NCI-H146 (cell line): Measurements from ENCODE around the gene SNAPC2.

Source experiments
- DNase-seq: peaks from one replicate; lab custom pipeline; 2025; lab: John Stamatoyannopoulos, UW

The SNAPC2 gene

GRCh38 chr19:7968008-7968795, 48.1 kb downstream of the SNAPC2 start:
- no peak for DNase-seq

GRCh38 chr19:7968796-7969554, 48.8 kb downstream of the SNAPC2 start:
- no peak for DNase-seq

GRCh38 chr19:7969555-7969939, 49.4 kb downstream of the SNAPC2 start:
- no peak for DNase-seq

DNA sequence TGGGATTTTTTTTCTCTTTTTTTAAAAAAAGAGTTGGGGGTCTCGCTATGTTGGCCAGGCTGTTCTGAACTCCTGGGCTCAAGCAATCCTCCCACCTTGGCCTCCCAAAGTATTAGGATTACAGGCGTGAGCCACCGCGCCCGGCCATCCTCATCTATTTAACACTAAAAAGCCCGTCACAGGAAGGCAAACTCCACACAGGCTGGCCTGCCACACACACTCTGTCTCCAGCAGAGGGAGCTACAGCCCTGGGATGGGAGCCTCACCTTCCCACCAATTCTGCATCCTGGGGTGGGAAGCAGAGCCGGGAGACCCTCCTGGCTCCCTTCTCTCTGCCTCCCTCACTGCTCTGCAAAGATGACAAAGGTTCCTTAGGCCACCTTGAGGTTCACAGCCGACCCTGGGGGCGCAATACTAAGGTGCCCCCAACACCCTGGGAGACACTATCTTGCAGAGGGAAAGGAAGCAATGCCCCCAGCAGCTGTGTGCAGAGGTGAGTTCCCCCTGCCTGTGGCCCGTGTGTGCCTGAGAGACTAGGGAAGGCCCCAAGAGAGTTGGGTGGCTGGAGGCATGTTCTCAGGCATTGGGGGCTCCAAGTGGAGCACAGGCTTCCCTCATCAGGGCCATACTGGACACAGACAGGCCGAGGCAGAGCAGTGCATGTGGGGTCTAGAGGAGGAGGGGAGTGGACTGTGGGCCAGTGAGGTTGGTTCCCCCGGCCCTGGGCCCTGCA, 50.7 kb downstream of the SNAPC2 start:
- DNase-seq, result peak; percentile 6

DNA sequence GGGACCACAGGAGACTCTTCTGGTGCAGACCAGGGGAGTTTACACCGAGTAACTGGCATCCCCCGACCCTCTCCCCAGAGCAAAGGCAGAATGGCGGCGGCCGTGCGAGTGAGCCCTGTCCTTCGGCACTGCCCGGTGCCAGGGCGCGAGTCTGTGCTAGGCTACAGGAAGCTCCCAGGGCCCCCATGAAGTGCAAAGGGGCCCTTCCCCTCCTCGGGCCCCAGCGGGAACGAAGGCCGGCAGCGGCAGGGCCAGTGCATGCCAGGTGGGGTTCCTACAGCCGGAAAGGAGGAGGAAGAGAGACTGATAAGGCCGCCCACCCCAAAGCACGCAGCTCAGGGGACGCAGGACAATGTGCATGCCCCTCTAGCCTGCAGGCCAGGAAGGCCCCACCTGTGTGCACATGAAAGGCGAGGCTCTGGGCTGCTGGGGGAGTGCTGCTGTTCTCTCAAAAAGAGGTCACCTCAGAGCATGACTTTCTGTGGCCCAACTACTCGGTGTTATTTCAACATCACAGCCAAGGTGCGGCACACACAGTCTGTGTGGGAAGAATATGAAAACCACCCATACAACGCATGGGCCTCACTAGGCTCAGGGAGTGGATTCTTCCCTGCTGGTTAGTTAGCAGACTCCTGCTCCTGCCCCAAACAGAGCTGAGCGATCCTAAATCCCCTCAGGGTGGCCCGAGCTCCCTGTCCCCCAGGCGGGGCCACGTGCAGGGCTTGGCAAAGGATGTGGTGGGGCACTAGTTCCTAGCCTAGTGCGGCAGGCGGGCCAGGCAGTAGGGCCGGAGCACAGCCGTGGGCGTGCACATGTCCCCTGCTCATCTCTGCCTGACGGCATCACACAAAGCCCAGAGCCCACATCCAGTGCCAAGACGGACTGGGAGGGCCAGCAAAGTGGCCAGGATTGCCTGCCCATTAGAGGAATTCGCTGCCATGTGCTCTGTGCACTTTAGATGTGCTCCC, 51.7 kb downstream of the SNAPC2 start:
- DNase-seq, result no peak
